Mesenteric fat pad (tissue), 1 donor: Measurements from ENCODE around the gene FSCN2. TPM values are rescaled to one million over a fixed set of nuclear protein-coding genes. Genes with fewer than 3 reads are reported as not detected.

ENCODE experiments used
- DNase-seq: peaks from one replicate; pipeline ENCODE4 v3.0.0-alpha.2; 2020; ENCODE audit warnings: low spot score
- long read RNA-seq: library from polyadenylated mRNA; unstranded; transcript quantifications from one replicate; pipeline ENCODE4 v2.0.0, GENCODE V29; 2020
- total RNA-seq: library from RNA; stranded (reverse); fragmentation: NEBNext Ultra II Directional; extraction: Animal tissue kit (Norgen Biotek cat#: 25700); gene quantifications from one replicate; pipeline ENCODE4 v1.2.1, GENCODE V29; 2021
- donor health status: DM: yes; HTN: yes; CAD: no.

The FSCN2 gene, protein sequence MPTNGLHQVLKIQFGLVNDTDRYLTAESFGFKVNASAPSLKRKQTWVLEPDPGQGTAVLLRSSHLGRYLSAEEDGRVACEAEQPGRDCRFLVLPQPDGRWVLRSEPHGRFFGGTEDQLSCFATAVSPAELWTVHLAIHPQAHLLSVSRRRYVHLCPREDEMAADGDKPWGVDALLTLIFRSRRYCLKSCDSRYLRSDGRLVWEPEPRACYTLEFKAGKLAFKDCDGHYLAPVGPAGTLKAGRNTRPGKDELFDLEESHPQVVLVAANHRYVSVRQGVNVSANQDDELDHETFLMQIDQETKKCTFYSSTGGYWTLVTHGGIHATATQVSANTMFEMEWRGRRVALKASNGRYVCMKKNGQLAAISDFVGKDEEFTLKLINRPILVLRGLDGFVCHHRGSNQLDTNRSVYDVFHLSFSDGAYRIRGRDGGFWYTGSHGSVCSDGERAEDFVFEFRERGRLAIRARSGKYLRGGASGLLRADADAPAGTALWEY
- total RNA-seq = 0.39 TPM
- long read RNA-seq = 0 reads

GRCh38 chr17:81527591-81528383, at the start of gene FSCN2:
TSS of gene FSCN2 (plus strand) at chr17:81528377. CDS start at chr17:81528532, 155 bp downstream.
- no peak for DNase-seq

DNA sequence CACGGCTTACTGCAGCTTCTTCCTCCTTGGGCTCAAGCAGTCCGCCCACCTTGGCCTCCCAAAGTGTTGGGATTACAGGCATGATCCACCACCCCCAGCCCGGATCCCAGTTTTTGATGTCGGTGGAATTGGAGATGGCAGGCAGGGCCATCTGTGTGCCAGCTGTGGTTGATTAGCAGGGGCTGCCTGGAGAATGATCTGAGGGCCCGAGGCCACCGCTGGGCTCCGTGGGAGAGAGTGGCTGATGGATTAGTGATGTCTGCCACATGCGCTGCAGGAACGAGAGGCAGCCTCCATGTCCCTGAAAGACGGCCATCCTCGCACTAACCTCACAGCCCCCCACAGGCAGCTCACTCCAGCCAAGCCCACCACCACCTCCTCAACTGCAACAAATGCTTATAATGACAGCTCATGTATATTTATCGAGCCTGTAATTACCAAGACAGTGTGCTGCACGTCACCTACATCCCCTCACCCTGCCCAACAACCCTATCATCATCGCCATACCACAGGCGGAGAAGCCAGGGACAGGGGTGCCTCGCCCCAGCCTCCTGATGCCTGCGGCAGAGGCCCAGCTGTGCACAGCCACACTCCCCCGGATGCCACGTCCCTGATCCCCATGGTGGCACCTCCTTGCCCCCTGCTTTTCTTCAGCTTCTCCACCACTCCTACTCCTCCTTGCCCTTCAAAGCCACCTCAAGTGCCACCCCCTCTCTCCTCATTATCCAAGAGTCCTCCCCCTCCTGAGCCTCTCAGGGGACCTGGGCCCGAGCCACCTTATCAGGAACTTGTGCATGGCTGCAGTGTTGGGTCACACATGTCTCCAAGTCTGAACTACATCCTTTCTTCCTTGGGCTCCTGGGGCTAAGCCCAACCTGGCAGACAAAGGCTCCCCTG, 48.8 kb upstream of the FSCN2 start:
- DNase-seq = no peak

DNA sequence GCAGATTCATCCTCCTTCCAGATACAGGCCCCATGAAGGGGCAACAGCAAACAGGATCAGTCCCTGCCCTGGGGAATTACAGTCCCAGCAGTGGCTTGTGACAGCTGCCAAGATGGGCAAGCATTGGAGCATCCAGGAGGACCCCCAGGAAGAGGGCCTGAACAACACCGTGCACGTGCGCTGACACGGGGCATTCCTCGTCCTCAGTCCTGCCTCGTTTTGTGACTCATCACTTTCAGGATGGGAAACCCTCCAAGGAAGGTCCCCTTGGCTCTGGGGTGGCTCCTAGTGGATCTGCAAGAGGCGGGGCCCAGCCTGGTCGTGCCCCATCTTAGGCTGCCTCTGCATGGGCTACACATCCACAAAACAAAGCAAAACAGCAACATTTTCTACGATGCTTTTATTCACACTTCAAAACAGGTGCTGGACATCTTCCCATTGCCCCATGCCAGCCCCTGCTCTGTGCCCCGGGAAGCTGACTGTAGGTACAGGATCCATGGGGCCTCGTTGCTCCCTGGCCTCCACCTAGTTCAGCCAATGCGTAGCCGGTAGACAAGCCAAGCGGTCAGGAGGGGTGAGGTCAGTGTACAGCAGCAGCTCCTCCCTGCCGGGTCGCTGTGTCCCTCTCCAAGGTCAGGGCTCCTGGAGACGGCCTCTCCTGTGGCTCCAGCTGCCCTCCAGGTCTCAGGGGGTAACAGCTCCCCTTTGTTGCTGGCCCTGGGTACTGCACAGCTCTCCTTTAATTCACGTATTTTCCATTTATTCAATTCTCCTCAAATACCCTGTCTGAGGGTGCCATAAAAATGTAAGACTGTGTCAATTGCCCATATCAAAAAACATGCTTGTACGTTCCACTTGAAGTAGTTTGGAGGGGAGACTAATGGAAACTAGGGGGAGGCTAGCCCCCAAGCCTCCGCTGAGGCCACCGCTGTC, 47.8 kb upstream of the FSCN2 start:
- DNase-seq = no peak

DNA sequence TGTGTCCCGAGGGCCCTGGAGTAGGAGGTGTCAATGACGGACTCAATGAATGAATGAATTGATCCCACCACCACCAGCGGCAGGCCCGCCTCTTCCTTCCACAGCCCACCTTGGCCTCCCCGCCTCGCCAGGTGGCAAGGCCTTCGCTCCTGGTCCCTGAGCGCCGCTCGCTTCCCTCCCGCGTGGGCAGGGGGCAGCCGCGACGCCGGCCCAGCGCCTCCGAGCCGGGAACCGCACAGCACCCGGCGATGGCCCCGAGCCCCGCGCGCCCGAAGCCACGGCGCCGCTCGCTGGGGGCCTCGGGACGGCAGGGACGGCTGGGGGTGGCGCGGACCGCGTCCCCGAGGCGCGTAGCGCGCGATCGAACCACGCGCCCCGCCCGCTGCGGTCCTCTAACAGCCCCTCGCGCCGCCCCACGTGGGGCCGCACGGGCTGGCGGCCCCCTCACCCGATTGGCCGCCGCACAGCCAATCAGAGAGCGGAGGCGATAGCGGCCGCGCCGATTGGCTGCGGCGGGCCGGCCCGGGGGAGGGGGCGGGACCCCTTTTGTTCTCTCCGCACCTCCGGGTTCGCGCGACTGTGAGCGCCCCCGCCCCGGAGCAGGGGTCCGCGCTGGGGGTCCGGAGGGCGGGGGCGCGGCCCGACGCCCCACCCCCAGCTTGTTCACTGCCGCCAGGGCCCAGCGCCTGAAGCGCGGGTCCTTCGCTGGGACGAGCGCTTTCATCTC, 46.9 kb upstream of the FSCN2 start:
- DNase-seq = no peak

DNA sequence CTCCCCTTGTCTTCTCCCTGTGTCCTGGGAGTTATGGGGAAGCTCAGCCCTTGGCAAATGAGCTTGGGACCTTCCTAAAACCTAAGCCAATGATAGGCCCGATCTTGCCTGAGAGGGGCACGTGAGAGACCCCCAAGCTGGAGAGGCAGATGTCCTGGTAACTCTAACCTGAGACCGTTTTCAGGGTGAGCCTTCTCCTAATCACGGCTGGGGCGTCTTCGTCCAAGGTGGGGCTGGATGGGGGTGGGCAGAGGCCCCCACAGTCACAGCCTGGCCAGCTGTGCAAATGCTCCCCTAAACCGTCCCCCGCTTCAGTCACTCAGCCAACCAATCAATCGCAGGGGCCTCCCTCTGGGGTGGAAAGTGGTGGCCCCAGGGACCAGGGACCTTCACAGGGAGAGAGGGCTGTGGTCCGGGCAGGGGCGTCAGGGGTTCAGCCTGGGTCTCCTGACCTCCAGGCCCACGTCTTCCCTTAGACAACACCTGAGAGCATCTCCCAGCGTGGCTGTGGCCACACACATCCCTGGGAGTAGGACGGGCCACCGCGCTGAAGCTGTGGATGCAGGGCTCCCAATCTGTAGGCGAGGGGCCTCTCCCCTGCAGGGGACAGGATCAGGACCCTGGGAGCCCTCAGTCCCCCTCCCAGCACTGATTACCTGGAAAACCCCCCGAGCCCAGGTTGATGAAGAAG, 46.2 kb upstream of the FSCN2 start:
- DNase-seq = no peak

DNA sequence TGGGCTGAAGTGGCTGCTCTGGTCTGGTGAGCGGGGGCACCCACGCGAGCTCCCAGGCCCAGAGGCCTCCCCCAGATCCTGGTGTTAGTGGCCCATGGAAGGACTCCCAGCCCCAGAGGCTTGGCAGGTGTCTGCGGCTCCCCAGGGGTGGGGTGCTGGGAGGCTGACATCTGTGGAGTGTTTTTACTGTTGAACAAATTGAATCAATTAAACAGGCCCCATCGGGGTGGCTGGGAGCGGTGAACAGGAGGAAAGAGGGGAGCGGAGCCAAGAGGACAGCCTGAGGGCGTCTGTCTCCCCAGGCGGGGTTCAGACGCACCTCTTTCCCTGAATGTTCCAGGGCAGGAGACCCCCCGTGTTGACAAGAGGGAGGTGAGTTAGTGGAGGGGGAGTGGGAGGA, 45.5 kb upstream of the FSCN2 start:
- no peak for DNase-seq

GRCh38 chr17:81483085-81483861, 44.9 kb upstream of the FSCN2 start:
- DNase-seq = no peak

- no peak for DNase-seq
Observed at GRCh38 chr17:81483862-81484194, 44.3 kb upstream of the FSCN2 start.

- peak; percentile 97 for DNase-seq
Observed at GRCh38 chr17:81484195-81484979, 43.8 kb upstream of the FSCN2 start.

DNA sequence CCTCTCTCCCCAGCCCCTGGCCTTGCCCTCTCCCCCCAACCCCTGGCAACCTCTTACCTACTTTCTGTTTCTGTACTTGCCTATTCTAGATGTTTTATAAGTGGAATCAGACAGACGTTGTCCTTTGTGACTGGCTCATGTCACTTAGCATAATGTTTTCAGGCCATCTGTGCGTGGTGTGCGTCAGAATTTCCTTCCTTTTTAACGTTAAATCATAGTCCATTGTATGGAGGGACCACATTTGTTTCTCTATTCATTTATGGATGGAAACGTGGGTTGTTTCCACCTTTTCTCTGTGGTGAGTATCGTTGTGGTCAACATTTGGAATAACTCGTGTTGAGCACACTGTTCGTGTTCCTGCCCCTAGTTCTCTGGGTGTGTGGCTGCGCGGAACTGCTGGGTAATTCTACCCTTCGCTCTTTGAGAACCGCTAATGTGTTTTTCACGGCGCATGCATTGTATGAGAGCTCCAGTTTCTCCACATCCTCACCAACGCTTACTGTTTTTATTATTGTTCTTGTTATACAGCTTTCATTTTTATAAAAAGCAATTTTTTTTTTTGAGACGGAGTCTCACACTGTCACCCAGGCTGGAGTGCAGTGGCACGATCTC, 41.9 kb upstream of the FSCN2 start:
- DNase-seq = no peak

DNA sequence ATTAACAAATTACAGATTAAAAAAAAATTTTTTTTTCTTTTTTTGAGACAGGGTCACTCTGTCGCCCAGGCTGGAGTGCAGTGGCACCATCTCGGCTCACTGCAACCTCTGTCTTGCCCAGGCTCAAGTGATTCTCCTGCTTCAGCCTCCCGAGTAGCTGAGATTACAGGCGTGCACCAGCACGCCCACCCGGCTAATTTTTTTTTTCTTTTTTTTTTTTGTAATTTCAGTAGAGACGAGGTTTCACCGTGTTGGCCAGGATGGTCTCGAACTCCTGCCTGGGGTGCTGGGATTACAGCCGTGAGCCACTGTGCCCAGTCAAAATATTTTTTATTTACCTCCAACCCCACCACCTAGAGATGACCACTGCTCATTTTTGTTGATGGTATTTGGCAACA, 41.1 kb upstream of the FSCN2 start:
- DNase-seq = no peak

GRCh38 chr17:81487487-81488275, 40.5 kb upstream of the FSCN2 start:
- DNase-seq = peak; percentile 95

GRCh38 chr17:81488276-81488860, 39.8 kb upstream of the FSCN2 start:
- DNase-seq = no peak

DNA sequence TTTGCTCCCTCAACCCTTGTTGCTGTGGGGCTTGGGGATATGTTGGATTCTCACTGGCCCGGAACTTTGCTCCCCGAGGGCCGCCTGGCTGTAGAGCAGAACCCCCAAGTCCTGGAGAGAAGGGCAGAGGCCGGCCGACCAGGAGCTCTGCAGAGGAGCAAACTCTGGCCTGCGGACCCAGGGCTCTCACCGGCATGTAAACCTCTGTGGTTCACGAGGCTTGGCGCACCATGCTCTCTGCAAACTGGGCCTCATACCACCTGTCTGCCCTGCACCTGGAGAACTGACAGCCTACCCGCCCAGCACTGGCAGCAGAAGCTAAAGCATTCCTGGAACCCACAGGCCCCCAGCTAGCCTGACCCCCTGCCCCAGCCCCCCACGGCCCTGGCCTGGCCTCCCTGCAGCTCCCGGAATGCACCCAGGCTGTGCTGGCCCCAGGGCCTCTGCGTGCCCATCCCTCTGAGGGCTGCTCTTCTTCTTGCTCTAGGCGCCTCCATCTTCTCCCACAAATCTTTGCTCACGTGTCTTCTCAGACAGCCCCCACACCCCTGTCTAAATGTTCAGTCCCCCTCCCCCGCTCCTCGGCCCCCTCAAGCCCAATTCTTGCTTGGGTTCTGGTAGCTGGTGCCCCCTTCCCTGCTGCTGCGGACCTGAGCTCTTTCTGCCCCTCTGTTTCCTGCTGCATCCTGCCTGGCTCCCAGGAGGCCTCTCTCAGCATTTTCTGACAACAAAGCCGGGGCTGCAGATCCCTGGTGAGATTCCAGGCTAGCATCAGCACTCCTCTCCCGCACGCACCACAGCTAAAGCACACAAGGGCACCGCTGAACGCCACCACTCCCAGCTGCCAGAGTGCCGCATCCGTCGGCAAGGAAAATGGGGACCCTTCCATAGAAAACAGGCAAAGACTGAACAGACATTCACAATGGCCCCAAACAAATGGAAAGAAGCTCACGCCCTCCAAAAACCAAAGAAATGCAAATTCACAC, 38.9 kb upstream of the FSCN2 start:
- no peak for DNase-seq
